Measurements from ENCODE around the gene WASF3.
A peak's percentile ranks its signal among the peaks of the same experiment; 100 is the strongest.

Gene WASF3

DNA sequence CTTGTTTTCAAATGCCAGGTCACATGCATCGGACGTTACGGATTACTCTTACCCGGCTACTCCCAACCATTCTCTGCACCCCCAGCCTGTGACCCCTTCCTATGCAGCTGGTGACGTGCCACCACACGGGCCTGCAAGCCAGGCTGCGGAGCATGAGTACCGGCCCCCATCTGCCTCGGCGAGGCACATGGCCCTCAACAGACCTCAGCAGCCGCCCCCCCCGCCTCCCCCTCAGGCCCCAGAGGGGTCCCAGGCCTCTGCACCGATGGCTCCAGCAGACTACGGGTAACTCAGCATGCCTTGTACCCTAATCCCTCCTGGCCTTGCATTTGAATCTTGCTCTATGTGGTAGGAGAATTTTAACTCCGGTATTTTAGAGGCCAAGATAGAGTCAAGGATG is 123.6 kb downstream of the WASF3 start:
- DNase-seq (ENCODE audit: low spot score) = no peak

DNA sequence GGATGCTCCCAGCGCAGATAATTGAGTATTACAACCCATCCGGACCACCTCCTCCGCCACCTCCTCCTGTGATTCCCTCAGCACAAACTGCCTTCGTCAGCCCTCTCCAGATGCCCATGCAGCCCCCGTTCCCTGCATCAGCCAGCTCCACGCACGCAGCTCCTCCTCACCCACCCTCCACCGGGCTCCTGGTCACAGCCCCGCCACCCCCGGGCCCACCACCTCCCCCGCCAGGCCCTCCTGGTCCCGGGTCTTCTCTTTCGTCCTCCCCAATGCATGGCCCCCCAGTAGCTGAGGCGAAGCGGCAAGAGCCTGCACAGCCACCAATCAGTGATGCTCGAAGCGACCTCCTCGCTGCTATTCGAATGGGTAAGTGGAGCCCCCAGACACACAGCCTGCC is 125.1 kb downstream of the WASF3 start:
- no peak for DNase-seq (ENCODE audit: low spot score)

DNA sequence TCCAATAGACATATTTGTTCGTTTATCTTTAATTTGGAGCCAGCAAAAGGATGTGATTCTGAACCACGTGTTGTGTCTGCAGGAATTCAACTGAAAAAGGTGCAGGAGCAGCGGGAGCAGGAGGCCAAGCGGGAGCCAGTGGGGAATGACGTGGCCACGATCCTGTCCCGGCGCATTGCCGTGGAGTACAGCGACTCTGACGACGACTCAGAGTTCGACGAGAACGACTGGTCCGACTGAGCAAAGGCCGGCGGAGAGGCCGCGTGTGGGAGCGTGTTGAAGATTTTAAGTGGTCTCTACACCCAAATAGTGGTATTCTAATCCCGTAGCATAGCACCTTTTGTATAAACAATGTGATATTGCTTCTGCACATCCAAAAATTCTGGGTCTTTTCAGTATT is 128.1 kb downstream of the WASF3 start:
- no peak for DNase-seq (ENCODE audit: low spot score)

DNA sequence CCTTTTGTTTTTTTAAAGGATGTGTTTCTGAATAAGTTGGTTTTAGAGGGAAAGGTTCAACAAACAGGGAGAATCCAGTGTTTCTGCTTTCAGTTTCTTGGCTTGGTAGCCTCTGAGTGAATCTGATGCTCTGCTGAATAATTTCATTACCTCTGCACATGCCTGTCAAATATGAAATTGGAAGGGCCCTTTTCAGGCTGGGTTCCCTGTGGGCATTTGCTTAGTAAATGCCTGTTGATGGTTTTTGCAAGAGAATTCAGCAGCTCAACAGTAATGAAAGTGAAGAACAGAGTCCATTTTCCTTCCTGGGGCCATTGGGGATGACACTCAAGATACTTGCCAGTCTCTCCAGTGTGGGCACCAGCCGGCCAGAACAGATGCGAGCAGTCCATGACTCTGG is 128.8 kb downstream of the WASF3 start:
- no peak for DNase-seq (ENCODE audit: low spot score)

DNA sequence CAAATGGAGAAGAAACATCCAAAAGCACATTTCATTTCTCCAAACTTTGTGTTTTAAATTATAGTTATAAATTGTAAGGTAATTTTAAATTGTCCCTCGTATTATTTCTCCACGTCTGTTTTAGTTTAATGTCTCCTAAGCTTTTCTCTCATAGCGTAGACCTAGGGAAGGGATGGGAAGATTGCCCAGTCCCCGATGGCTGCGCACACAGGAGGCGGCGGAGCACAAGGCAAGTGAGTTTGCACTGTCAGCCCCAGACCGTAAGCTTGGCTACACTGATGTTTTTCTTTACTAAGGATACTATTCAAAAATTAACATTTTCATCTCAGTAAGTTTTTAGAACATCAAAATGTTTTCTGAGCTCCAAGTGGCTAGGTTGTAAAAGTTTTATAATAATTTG is 130.8 kb downstream of the WASF3 start:
- no peak for DNase-seq (ENCODE audit: low spot score)

DNA sequence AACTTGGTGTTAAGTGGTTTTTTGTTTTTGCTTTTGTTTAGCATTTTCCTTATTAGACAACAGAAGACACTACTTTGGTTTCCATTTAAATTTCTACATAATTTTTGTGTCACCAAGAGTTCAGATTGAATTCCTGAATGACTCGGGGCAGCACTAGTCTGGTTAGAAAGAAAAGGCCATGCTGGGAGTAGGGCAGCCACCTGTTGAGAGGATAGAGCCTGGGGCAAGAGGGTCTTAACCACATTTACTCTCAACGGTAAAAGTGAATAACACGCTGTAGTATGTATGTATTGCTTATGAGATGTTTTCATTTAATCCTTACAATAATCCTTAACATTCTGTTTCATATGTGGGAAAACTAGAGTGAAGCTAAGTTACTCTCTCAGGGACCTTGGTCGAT is 131.5 kb downstream of the WASF3 start:
- DNase-seq (ENCODE audit: low spot score) = no peak

DNA sequence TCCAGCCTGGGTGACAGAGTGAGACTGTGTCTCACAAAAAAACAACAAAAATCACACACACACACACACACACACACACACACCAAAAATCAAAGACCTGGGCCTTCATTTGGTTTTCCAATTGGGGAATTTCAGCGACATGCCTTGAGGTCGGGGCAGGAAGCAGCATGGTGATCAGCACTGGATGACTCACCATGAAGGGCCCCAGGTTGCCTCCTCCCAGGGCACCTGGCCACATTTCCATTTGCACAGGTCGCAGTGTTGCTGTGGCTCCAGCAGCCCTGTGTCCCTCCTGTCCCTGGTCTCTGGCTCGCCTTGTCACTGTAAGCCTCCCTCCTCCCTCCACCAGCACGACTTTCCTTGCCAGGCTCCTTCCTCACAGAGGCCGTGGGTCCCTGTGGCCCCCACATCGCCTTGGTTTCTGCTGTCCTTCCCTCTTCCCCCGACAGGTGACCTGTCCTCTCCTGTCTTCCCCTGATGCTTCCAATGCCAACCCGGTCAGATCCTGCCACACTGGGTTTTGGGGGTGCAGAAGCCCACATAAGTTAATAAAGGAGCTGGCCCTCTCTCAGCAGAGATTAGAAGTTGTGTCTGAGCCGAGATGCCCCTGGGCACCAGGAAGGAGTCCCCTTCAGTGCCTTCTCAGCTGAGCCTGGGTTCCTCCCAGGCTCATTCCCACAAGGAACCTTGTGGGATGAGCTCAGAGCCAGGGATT is 136.4 kb downstream of the WASF3 start:
- DNase-seq (ENCODE audit: low spot score) = no peak

DNA sequence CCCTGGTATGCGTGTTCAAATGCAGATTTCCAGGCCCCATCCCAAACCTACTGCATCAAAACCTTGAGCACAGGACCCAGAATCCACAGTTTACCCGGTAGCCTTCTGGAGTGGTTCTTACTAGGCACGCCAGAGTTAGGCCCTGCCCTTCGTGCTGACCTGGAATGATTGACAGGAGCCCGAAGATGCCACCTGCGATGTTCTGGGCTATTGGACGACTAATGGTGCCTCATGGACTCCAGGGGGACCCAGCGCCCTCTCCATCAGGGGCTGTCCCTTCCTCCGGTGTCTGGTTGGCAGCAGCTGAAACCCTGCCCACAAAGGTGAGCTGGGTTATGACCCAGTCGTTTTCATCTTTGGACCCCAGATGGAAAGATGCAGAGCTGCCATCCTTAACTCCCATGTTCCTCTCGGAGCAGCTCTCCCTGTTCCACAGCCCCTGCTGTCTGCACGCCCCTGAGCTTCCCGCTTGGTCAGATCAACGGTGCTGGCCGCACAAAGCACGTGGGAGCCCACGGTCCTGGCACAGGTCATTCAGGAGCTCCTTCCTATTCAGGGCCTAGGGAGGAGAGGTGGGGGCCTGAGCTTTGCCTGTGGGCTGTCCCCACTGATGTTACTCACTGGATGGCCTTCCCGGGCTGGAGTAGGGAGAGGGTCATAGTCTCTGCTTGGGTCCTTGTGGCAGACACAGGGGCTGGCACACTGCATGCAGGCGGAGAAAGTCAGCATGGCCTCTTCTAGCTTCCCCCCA is 137.3 kb downstream of the WASF3 start:
- DNase-seq (ENCODE audit: low spot score) = no peak

DNA sequence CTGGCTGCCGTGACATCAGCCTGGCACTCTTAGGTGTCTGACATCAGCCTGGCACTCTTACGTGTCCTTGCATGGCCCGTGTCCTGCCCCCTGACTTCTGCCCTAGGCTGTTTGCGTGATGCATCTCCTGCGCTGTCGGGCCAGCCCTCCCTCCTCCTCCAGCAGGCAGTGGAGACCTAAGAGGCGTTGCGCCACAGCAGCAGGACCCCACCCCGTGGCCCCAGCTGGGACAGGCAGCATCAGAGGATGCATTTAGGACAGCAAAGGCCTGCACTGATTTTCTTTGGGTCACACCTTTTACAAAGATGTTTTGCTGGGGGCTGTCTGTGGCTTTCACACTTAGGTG is 137.8 kb downstream of the WASF3 start:
- no peak for DNase-seq (ENCODE audit: low spot score)

DNA sequence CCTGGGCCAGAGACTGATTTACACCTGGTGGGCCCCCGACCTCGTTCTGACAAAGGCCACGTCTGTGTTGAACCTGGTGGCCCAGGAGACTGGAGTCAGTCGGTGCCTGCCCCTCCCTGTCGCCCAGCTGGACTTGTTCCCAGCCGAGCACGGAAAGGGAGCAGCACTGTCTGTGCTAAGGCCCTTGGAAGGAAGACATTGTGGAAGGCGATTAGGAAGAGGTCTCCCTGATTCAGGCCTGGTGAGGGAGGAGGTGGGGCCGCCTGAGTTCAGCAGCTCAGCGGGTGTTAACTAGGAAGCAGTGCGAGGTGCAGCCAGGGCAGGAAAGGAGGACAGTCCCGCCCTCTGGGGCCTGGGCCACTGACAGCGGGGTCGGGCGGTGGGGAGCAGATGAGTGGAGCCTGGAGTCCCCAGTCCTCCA is 138.4 kb downstream of the WASF3 start:
- DNase-seq (ENCODE audit: low spot score) = no peak

DNA sequence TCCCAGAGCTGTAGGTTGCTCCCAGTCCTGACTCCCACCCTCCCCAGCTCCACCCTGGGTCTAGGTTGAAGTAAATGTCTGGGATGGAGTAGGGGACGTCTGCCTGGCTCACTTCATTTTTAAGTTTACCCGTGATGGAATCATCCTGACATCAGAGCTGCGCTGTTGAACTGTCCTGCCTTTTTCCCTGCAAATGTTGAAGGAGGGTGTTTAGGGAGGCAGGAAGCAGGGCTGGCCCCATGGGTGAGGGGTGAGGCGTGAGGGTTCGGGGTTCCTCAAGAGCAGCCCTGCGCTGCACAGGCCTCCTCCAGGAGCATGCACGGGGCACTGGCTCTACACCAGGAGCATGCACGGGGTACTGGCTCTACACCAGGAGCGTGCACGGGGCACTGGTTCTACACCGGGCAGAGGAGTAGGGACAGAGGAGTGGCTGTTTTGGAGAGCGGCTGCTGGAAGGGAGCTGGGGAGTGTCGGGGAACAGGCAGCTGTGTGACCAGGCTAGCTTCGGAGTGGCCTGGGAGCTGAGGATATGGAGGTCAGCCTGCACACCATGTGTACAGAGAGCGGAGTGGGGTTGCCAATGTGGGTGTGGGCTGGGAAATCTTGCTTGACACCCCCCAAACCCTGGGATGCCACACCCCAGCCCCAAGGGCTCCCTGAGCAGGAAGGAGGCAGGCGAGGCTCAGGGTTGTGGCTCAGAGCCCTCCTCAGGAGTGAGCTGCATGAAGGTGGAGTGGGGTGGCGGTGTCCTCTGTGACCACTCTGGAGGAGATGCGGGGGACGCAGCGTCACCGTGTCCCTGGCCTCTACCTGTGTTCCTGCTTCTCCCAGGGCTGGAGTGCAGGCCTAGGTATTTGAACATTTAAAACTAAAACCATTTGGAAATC is 139.8 kb downstream of the WASF3 start:
- DNase-seq (ENCODE audit: low spot score) = no peak

DNA sequence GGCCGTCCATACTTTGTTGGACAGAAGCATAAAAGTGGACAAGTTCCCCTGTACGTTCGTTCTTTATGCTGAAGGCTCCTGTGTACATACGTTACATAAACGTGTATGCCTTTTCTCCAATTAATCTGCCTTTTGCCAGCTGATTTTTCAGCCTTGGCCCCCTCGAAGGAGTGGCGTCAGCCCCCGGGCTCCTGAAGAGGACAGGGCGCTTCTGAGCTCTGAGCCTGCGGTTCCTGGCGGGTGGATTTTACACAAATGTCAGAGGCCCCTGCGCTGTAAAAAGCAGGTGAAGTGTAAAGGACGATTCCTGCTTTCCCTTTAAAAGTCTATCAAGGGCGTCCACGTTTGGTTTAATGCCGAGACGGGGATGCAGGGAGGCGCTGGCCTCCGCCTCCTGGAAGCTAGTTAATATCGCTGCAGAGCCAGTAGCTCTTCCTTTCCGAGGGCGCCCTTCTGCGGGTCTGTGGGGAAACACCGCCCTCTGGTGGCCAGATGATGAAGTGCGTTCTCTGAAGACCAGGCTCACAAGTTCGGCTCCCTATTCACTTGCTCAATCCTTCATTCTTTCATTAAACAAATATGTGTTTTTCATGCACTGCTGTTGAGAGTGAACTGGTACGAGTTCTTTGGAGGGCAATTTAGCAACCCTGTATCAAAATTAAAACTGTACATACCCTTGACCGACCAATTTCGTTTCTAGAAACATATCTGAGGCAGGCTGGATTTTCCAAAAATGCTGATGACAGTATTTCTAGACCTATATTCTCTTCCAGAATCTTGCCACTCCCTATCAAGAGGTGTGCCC is 141.1 kb downstream of the WASF3 start:
- peak; percentile 75 for DNase-seq (ENCODE audit: low spot score)

DNA sequence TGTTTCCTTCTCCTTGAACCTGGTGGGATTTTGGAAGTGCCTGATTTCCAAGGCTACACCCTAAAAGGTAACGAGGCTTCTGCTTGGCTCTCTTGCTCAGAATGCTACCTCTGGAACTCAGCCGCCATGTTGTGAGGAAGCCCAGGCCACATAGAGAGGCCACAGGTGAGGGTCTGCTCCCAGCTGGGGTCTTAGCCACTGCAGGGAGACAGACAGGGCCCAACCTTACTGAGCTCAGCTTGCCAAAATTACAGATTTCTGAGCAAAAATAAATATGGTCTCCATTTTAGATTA is 141.7 kb downstream of the WASF3 start:
- no peak for DNase-seq (ENCODE audit: low spot score)

DNA sequence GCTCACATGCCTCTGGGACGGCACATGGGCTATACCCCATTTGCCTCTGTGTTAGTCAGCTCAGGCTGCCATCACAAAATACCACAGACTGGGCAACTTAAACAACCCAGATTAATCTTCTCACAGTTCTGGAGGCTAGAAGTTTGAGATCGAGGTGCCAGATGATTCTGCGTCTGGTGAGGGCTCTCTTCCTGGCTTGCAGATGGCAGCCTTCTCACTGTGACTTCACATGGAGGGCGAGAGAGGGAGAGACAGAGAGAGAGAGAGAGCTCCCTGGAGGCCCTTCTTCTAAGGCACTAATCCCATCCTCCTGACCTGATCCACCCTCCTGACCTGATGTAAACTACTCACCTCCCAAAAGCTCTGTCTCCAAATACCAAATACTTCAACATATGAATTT is 148.1 kb downstream of the WASF3 start:
- DNase-seq (ENCODE audit: low spot score) = no peak

DNA sequence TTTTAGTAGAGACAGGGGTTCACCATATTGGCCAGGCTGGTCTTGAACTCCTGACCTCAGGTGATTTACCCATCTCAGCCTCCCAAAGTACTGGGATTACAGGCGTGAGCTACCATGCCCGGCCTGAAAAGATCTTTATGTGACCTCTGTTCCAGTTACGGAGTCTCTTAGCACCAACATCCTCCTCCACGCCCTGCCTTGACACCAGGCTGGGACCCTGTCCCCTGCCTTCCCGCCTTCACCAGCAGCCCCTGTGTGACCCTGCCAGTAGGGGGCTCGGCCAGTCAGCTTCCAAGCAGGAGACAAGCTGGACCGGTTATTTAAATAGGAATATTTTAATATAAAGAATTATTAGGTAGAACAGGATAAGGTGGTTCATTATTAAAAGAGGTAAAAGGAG is 148.9 kb downstream of the WASF3 start:
- DNase-seq (ENCODE audit: low spot score) = no peak

DNA sequence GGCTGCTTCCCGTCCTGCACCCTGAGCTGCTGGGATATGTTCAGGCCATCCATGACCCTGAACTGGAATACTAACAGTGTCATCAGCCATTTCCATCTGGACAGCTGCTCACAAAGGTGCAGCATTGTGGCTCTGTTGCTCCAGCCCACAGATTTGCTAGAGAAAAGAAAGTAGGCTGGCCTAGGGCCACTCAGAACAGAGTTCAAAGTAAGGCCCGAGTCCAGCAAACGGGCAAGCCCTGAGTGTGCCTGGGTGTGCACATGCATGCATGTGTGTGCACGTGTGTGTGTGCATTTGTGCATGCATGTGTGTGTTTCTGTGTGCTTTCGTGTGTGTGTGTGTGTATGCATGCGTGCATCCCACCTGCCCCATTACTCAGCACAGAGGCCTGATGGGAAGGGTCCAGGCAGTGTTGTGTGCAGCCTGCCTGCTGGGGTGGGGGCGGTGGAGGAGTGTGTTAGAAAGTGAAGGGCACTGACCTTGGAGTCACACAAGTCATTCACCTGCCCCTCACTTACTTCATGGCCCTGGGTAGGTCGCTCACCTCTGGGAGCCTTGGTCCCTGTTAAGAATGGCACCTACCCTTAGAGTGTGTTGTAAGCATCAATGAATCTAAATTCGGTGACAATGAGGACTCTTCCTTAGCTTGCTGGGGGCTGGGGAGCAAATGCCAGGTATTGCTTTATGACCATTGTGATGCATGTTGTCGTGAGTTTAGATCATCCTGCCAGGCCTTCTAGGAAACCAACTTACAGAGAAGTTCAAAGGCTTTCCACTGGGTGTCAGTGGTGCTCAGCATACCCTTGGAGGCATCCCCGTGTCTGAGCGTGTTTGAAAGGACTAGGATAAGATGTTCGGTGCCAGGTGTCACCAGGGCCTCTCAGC is 149.9 kb downstream of the WASF3 start:
- DNase-seq (ENCODE audit: low spot score) = peak; percentile 60

DNA sequence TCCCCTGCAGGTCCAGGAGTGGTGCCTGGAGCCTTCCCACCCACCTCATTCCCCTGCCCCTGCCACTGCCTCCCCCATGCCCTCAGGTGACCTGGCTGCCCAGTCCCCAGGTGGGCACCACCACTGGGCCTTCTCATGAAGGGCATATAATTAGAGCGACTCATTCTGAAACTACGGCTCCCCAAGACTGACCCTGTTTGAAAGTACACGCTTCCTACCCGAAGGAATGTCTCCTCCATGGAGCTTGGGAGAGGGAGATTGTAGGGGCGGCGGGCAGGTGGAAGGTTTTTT is 150.5 kb downstream of the WASF3 start:
- no peak for DNase-seq (ENCODE audit: low spot score)

DNA sequence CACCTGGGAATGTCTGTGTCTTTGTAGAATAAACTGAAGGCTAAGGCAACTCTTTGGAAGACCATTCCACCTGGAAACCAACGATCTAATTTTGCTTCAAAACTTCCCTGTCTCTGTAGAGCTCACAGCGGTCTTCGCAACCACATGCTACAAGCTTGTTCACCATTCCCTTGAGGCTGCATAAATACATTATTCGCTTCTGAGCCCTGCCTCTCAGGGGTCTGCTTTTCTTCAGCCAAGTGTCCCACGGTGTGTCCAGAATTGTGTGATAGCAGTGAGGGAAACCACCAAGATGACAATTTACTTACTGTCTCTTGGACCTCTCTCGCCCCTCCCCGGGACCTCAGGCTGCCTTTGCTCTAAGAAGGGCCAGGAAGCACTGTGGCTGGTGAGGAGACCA is 152.0 kb downstream of the WASF3 start:
- DNase-seq (ENCODE audit: low spot score) = no peak

DNA sequence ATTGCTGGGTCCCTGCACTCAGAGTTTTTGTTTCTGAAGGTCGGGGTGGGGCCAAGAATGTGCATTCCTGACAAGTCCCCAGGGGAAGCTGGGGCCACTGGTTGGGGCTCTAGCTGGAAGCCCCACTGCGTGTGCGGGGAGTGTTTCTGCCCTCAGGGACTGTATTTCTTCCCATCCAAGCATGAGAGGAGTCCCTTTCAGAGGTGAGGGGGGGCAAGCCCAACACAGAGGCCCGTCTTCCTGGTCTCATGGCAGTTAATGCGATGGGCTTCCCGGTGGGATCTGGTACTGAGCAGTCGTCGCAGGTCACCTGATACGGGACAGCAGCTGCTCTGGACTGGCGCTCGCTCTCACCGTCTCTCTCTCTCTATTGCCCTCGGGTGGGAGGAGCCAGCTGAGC is 152.7 kb downstream of the WASF3 start:
- DNase-seq (ENCODE audit: low spot score) = no peak

DNA sequence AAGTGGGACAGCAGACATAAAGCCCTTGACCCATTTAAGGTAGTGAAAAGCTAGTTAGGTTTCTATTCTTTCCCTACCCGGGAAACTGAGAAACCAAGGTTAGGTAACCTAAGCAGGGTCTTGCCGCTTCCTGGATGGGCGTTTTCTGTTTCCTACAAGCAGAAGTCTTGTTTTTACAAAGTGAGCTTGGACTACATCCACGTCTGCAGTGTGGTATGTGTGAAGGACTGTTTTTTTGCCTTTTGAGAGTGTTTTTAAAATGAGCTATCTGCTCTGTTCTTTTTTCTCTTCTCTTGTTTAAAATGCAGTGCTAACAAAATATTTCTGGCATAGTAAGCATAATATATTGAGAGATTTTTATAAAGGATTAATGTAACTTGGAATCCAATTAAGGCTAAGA is 153.7 kb downstream of the WASF3 start:
- no peak for DNase-seq (ENCODE audit: low spot score)

DNA sequence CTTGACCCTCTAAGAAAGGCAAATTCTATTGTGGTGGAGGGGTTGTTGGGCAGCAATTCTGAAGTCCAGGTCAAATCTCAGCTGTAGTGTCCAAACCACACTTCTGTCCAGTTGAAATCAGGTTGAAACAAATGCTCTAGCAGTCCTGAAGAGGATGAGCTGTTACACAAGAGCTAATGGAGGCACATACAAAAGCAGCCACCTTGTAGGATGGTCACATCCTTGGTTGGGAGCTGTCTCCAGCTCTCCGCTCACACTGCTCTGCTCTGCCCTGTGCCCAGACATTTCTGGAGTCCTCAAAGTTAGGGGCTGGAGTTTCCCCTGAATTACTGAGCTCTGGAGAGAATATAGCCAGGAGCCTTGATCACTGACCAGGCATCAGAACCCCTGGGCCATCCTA is 155.9 kb downstream of the WASF3 start:
- DNase-seq (ENCODE audit: low spot score) = no peak

DNA sequence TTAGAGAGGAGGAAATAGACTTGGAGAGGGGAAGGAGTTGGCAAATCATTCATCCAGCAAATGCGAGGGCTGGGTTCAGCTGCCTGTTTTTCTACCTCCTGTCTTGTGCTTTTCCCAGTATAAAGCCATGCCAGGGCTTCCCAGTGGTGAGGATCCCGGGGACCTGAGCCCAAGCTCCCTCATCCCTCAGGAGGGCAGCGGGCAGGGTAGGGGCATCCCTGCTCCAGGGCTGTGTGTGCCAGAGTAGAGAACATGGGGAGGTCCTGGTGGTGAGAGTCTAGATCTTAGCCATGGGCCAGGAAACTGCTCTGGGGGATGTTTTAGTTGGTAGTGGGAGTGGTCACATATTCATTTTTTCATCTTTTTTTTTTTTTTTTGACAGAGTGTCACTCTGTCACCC is 159.5 kb downstream of the WASF3 start:
- DNase-seq (ENCODE audit: low spot score) = no peak

Measured in kidney capillary endothelial cell (primary cell).